RWPE1 (cell line): ENCODE data around the gene ASTN2.

ENCODE experiments used
- CTCF ChIA-PET: fragments of 350-600 bp; sonication (Branson Sonifier 250); formaldehyde crosslinking; extraction: SDS; loops from one replicate; lab custom pipeline; 2021; lab: Yijun Ruan, JAX
- POLR2A ChIA-PET: fragments of 400-600 bp; formaldehyde crosslinking; extraction: SDS; loops from one replicate; lab custom pipeline; 2020; ENCODE audit warnings: antibody characterized with exemption; ENCODE audit not compliant: low non-redundant PET; lab: Yijun Ruan, JAX
- DNase-seq: peaks from one replicate; pipeline ENCODE4 v3.0.0; 2012; ENCODE audit warnings: low spot score
- H3K27ac ChIP-seq: fragments of 450-650 bp; 2 replicates; pipeline ENCODE4 v1.5.1; 2017
- TF ChIP-seq, protein P1 (sequence below): fragments of 450-650 bp; conservative IDR thresholded peaks from 2 replicates; pipeline ENCODE4 v1.5.1; 2017; ENCODE audit warnings: low read depth, mild to moderate bottlenecking

Gene ASTN2

DNA sequence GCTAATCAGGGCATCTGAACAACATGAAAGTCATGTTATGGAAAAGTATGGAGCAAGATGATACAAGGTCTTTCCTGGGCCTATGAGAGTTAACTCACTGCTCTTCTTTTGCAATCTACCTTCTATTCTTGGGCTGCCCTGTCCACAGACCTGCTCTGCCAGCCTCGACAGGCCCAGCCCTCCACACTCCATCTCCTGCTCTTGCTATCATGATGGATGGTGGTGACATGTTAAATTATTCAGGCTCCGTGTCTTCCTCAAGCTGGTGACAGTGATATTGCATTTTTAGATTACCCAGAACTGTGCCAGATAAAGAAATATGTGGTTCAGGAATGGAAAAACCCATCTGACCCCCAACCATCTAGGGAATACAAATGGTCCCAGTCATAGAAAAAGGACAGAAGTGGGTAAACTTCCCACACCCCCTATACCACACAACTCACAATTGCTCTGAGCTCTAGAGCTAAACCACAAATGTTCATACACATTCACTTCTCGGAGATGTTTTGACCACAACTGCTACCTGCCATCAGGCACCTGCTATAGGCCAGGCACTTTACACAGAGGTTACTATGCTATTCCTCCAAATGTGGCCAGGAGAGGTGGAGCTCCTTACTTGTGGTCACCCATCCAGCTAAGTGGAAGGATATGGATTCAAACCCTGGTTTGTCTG is 311.3 kb downstream of the ASTN2 start:
- TF ChIP-seq, protein P1, sequence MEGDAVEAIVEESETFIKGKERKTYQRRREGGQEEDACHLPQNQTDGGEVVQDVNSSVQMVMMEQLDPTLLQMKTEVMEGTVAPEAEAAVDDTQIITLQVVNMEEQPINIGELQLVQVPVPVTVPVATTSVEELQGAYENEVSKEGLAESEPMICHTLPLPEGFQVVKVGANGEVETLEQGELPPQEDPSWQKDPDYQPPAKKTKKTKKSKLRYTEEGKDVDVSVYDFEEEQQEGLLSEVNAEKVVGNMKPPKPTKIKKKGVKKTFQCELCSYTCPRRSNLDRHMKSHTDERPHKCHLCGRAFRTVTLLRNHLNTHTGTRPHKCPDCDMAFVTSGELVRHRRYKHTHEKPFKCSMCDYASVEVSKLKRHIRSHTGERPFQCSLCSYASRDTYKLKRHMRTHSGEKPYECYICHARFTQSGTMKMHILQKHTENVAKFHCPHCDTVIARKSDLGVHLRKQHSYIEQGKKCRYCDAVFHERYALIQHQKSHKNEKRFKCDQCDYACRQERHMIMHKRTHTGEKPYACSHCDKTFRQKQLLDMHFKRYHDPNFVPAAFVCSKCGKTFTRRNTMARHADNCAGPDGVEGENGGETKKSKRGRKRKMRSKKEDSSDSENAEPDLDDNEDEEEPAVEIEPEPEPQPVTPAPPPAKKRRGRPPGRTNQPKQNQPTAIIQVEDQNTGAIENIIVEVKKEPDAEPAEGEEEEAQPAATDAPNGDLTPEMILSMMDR: no peak
- no peak overlapping the region for H3K27ac ChIP-seq
- DNase-seq: no peak
- ChIA-PET CTCF (interaction anchor here (0.6 kb wide), 1 partner anchor 234 kb away, joined by 4 read pairs; no protein-coding TSS in a partner anchor), POLR2A (no interaction called here)

DNA sequence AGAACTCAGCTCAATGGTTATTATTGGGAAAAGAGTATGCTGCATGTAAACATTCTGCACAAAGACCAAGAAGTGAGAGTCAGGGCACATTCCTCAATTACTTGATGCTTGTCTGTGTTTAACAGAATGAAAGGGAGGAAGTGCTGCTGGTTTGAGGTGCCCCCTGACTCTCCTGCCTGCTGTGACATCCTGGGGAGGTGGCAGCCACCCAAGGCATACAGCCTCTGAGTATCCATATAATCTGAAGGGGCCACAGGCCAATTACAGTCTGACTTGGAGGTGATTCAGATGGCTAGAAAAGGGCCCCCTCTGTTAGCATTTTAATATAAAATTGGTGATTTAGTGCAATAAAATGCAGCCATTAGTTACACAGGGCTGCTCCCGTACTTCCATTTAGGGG is 313.8 kb downstream of the ASTN2 start:
- ChIA-PET CTCF (no interaction called here), POLR2A (no interaction called here)
- H3K27ac ChIP-seq: no peak overlapping the region
- DNase-seq: no peak
- TF ChIP-seq, protein P1: no peak

DNA sequence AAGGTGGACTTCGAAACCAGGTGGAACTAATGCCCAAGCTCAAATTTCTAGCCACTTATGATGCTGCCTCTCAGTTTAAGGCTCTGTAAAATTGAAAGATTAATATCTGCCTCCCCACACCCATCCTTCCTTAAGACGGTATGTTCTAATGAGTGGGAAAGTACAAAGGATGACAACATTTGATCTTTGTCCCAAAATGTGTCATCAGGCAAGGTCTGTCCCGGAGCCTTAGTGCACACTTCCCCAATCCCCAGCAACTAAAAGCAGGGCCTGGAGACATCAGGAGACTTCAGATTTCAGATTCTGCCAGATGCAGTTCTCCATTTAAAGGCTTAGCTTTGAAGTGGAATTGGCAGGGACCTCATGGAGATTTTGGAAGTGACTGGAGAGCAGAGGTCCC is 316.5 kb downstream of the ASTN2 start:
- no peak for DNase-seq
- CTCF ChIA-PET: no interaction called here
- no peak overlapping the region for H3K27ac ChIP-seq
- TF ChIP-seq, protein P1: no peak
- POLR2A ChIA-PET: no interaction called here

DNA sequence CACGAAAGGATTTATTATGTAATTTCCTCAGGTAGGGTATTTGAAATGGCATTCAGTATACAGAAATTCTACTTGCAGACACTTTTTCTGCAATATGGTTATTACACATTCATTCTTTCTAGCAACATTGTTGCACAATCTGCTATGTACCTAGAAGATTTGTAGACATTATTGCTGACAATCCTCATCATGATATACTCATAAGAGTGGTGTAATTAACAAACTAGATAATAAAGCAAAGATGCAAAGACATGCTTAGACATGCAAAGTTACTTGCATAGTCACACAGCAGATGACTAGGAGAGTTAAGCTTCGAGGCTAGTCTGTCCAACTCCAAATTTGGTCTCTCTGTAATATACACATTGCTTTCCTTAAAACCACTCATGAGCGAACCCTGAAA is 317.1 kb downstream of the ASTN2 start:
- peak; percentile 30 for DNase-seq
- ChIA-PET POLR2A (no interaction called here), CTCF (no interaction called here)
- TF ChIP-seq, protein P1: no peak
- H3K27ac ChIP-seq: no peak overlapping the region

DNA sequence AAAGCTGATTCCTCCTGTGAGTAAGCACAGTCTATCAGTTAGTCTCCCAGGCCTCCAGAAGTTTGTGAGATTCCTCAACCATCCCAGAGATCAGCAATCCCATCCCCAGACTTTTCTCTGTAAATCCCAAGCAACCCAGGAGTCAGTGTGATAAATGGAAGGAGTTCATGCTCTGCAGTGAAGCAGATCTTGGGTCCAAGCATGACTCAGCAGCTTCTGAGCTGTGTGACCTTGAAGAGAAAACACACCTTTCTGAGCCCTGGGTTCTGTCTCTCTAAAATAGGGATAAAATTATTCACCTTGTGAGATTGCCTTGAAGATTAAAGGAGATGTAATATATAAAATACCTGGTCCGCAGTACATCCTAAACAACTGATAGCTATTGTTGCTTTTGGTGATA is 318.7 kb downstream of the ASTN2 start:
- H3K27ac ChIP-seq: no peak overlapping the region
- DNase-seq: no peak
- POLR2A ChIA-PET: no interaction called here
- TF ChIP-seq, protein P1: no peak
- CTCF ChIA-PET: no interaction called here

DNA sequence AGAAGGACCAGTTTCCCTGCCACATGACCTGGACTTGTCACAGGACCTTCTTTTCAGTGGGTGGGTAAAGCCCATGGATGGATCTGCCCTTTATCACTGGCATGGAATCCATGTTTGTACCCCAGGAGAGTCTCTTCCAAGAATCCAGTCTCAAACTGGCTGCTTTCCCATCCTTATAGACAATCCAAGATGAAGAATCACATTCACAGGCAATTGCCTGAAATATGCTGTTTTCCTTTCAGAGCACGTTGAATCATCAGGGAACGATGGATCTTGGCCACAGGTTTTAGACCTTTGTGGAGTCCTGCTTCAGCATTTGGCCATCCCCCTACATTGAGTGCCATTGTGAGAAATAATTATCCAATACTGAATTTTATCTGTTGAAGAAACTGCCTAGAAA is 319.8 kb downstream of the ASTN2 start:
- POLR2A ChIA-PET: no interaction called here
- DNase-seq: no peak
- CTCF ChIA-PET: no interaction called here
- TF ChIP-seq, protein P1: no peak
- no peak overlapping the region for H3K27ac ChIP-seq
